Sigmoid colon (tissue), 4 donors: ENCODE results near the gene ASH1L.

Experiments used
- CTCF ChIP-seq, 4 experiments: fragments of 450-650 bp in 3 of 4; fragments of 200-600 bp in 1 of 4; IDR thresholded peaks; one replicate each; pipeline ENCODE4 v1.5.1; 2016 to 2019; ENCODE audit warnings: antibody characterized with exemption in 4 of 4, mild to moderate bottlenecking in 3 of 4, moderate library complexity in 2 of 4
- EP300 ChIP-seq, 4 donors: sonication (generic); formaldehyde crosslinking; IDR thresholded peaks; one replicate each; pipeline ENCODE4 v1.6.1; 2017; ENCODE audit warnings: antibody characterized with exemption in 4 of 4
- POLR2A ChIP-seq, 2 donors: fragments of 450-650 bp; IDR thresholded peaks; one replicate each; pipeline ENCODE4 v1.6.1; 2016; ENCODE audit warnings: antibody characterized with exemption in 2 of 2, mild to moderate bottlenecking in 2 of 2, moderate library complexity in 2 of 2
- POLR2AphosphoS5 ChIP-seq, 4 donors: sonication (generic); formaldehyde crosslinking; IDR thresholded peaks; one replicate each; pipeline ENCODE4 v1.6.1; 2017; ENCODE audit warnings: antibody characterized with exemption in 4 of 4

GRCh38 chr1:155389826-155390225 lies 172.8 kb downstream of the ASH1L start:
- no peak for TF ChIP-seq CTCF (IDR thresholded peaks at IDR 0.05)
- no peak for TF ChIP-seq POLR2A (IDR thresholded peaks at IDR 0.05)
- no peak for TF ChIP-seq POLR2AphosphoS5 (IDR thresholded peaks at IDR 0.05)
- no peak for TF ChIP-seq EP300 (IDR thresholded peaks at IDR 0.05)
